ENCODE results near the gene LINC00237. TPM values are rescaled to one million over a fixed set of nuclear protein-coding genes. Genes with fewer than 3 reads are reported as not detected.

The LINC00237 gene
- total RNA-seq, 1 experiment from 2014 or later, result 0.90 TPM

DNA sequence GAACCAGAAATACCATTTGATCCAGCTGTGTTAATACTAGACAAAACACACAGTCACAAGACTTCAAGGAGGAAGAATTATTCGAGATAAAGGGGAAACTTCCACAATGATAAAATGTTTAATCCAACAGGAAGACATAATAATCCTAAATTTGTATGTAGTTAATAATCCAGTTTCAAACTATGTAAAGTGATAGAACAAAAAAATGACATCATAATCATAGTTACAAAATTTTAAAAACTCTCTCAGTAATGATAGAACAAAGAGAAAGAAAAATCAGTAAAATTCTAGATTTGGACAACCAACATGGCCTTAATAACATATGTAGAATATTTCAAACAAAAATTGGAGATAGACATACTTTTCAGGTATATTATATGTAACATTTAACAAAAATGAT is 38.9 kb downstream of the LINC00237 start:
- DNase-seq, result no peak
- H3K27ac ChIP-seq (ENCODE audit: insufficient read length, low read depth, low read length), result no peak overlapping the region
- Mint-ChIP-seq H3K4me1 (no peaks in the 10 kb centered on the region), H3K36me3 (ENCODE audit: insufficient read depth in 1 of 3, low read depth in 3 of 3) (no peaks in the 10 kb centered on the region), H3K4me3 (no peak overlapping the region), H3K27me3 (ENCODE audit: low read depth) (no peaks in the 10 kb centered on the region), H3K27ac (no peak overlapping the region), H3K9me3 (no peaks in the 10 kb centered on the region)
- H3K56ac ChIP-seq (ENCODE audit: insufficient read length, low read depth, low read length), result no peak overlapping the region
- no peaks in the 10 kb centered on the region for H3K79me1 ChIP-seq (ENCODE audit: insufficient read depth, low read depth, low read length, poor library complexity, severe bottlenecking)
- H2BK120ac ChIP-seq (ENCODE audit: low read depth, low read length, poor library complexity, severe bottlenecking), result no peak overlapping the region
- no peaks in the 10 kb centered on the region for H3K4me1 ChIP-seq (ENCODE audit: insufficient read depth, low read length)
- no peak overlapping the region for H3K14ac ChIP-seq (ENCODE audit: insufficient read depth, low read length)
- TF ChIP-seq, protein P1, sequence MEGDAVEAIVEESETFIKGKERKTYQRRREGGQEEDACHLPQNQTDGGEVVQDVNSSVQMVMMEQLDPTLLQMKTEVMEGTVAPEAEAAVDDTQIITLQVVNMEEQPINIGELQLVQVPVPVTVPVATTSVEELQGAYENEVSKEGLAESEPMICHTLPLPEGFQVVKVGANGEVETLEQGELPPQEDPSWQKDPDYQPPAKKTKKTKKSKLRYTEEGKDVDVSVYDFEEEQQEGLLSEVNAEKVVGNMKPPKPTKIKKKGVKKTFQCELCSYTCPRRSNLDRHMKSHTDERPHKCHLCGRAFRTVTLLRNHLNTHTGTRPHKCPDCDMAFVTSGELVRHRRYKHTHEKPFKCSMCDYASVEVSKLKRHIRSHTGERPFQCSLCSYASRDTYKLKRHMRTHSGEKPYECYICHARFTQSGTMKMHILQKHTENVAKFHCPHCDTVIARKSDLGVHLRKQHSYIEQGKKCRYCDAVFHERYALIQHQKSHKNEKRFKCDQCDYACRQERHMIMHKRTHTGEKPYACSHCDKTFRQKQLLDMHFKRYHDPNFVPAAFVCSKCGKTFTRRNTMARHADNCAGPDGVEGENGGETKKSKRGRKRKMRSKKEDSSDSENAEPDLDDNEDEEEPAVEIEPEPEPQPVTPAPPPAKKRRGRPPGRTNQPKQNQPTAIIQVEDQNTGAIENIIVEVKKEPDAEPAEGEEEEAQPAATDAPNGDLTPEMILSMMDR (conservative IDR thresholded peaks at IDR 0.05), result no peak
- H2BK12ac ChIP-seq (ENCODE audit: insufficient read length, low read depth, low read length), result no peak overlapping the region
- H3K23ac ChIP-seq (ENCODE audit: insufficient read length, low read depth, low read length), result no peak overlapping the region
- no peak overlapping the region for H4K91ac ChIP-seq (ENCODE audit: insufficient read length, low read depth, low read length)
- H2AFZ ChIP-seq (ENCODE audit: low read length), result no peak overlapping the region
- no peak overlapping the region for H2AK5ac ChIP-seq (ENCODE audit: insufficient read length, low read length)
- no CpG with 5 or more reads among the region's 1 CpG for WGBS (ENCODE audit: extremely low coverage, insufficient read length, low lambda C conversion rate)
- no peak overlapping the region for H2BK5ac ChIP-seq (ENCODE audit: insufficient read length, low read length)
- no peak overlapping the region for H3K18ac ChIP-seq (ENCODE audit: insufficient read length, low read depth, low read length)
- no peak overlapping the region for H4K8ac ChIP-seq (replicated peaks; ENCODE audit: insufficient read length, low read depth, low read length)
- H3K9ac ChIP-seq (ENCODE audit: extremely low read depth, insufficient read length, low read length), result no peak overlapping the region
- H3T11ph ChIP-seq (ENCODE audit: low read length), result no peak overlapping the region
- H3K23me2 ChIP-seq (ENCODE audit: insufficient read length, low read depth, low read length, poor library complexity, severe bottlenecking), result no peaks in the 10 kb centered on the region
- no peaks in the 10 kb centered on the region for H4K20me1 ChIP-seq (ENCODE audit: control insufficient read depth, insufficient read depth, insufficient read length)
- H3K4me2 ChIP-seq (ENCODE audit: insufficient read depth, insufficient read length, low read length), result no peak overlapping the region
- no peak overlapping the region for H3K4ac ChIP-seq (ENCODE audit: low read depth, low read length)
- H2BK20ac ChIP-seq (ENCODE audit: low read depth, low read length, poor library complexity, severe bottlenecking), result no peak overlapping the region
- no peak overlapping the region for H4K5ac ChIP-seq (ENCODE audit: insufficient read length, low read depth, low read length)
- no peaks in the 10 kb centered on the region for H3K79me2 ChIP-seq (ENCODE audit: insufficient read depth, low read length)
- H3K9me3 ChIP-seq (ENCODE audit: control insufficient read depth, low read depth, low read length), result no peaks in the 10 kb centered on the region
- no peak overlapping the region for H2BK15ac ChIP-seq (ENCODE audit: low read depth, low read length)
- H3K27me3 ChIP-seq (ENCODE audit: insufficient read depth, low read length), result no peaks in the 10 kb centered on the region

Measured in H9 (cell line).